ENCODE data around the gene CASKIN2. TPM values are rescaled to one million over a fixed set of nuclear protein-coding genes. Genes with fewer than 3 reads are reported as not detected.
A peak's percentile ranks its signal among the peaks of the same experiment; 100 is the strongest.
"Not testable (repeated sequence)": the region's sequence is repeated elsewhere in the genome, so short reads cannot be mapped to it uniquely, and the experiment has no call there.

Gene CASKIN2
- total RNA-seq, 4 donors from 2014 or later = 13.7 to 46.0 (median 15.6) TPM

DNA sequence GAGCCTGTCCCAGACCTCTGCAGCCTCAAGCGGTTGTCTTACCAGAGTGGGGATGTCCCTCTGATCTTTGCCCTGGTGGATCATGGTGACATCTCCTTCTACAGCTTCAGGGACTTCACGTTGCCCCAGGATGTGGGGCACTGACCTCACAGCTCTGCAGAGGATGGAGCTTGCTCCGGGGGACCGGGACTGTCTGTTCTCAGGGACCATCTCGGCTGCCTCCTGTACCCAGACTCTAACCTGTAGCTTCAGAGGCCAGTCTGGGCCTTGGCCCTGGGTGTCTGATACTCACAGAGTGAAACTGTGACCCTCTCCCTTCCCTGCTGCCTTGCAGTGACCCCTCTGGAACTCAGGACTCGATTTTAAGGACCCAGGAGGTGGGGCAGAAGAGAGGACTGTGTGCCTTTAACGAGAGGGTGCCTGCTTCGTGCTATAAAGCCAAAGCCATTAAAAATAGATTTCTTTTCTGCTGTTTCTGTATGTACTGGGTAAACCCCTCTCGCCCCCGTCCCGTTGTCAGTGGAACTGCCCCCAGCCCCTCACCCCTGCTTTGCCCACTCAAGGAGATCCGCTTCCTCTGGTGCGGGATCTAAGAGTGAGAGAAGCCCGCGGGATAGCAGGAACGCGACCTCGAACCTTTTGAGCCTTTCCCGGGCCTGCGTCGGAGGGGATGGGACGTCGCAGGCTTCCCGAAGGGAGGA lies 9.1 kb upstream of the CASKIN2 start:
- Histone ChIP-seq H3K27me3 (no peaks in the 10 kb centered on the region), H3K27ac (peak overlapping the region in 3 of 4 donors; percentile 70 to 82 (median 79)), H3K9me3 (no peaks in the 10 kb centered on the region), H3K36me3 (peaks cover 0 to 29% of the 10 kb centered on the region in 2 donors), H3K4me3 (peak overlapping the region; percentile 54 to 76), H3K4me1 (peaks cover 0 to 26% (median 7%) of the 10 kb centered on the region in 3 donors)
- TF ChIP-seq, protein P1, sequence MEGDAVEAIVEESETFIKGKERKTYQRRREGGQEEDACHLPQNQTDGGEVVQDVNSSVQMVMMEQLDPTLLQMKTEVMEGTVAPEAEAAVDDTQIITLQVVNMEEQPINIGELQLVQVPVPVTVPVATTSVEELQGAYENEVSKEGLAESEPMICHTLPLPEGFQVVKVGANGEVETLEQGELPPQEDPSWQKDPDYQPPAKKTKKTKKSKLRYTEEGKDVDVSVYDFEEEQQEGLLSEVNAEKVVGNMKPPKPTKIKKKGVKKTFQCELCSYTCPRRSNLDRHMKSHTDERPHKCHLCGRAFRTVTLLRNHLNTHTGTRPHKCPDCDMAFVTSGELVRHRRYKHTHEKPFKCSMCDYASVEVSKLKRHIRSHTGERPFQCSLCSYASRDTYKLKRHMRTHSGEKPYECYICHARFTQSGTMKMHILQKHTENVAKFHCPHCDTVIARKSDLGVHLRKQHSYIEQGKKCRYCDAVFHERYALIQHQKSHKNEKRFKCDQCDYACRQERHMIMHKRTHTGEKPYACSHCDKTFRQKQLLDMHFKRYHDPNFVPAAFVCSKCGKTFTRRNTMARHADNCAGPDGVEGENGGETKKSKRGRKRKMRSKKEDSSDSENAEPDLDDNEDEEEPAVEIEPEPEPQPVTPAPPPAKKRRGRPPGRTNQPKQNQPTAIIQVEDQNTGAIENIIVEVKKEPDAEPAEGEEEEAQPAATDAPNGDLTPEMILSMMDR (IDR thresholded peaks at IDR 0.05) = no peak
- TF ChIP-seq POLR2AphosphoS5 (IDR thresholded peaks at IDR 0.05) (no peak), EP300 (IDR thresholded peaks at IDR 0.05) (no peak), POLR2A (IDR thresholded peaks at IDR 0.05) (no peak)
- no peak for ATAC-seq
- 0 to 21% methylated on average over 2 to 3 of the region's 24 CpGs for WGBS, 2 donors (ENCODE audit: low coverage in 1 of 2)

DNA sequence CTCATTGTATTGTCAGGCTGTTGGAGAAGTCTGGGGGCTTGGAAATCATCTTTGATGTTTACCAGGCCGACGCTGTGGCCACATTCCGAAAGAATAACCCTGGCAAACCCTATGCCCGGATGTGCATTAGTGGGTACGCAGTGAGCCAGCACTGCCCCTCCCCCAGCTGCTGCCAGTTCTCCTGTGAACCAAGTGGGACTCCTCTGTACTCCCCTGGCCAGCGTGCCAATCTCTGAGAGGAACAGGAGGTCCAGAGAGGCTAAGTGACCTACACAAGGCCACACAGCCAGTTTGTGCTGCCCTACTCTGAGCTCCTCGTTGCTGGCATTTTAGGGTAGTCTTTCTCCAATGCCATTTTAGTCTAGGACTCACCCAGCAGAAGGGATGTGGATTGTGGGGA lies 8.3 kb upstream of the CASKIN2 start:
- 89% methylated on average over 6 of the region's 7 CpGs; no CpG with 5 or more reads in 1 of the 2 donors for WGBS, 2 donors (ENCODE audit: low coverage in 1 of 2)
- TF ChIP-seq, protein P1 (IDR thresholded peaks at IDR 0.05) = no peak
- no peak for TF ChIP-seq POLR2AphosphoS5 (IDR thresholded peaks at IDR 0.05)

DNA sequence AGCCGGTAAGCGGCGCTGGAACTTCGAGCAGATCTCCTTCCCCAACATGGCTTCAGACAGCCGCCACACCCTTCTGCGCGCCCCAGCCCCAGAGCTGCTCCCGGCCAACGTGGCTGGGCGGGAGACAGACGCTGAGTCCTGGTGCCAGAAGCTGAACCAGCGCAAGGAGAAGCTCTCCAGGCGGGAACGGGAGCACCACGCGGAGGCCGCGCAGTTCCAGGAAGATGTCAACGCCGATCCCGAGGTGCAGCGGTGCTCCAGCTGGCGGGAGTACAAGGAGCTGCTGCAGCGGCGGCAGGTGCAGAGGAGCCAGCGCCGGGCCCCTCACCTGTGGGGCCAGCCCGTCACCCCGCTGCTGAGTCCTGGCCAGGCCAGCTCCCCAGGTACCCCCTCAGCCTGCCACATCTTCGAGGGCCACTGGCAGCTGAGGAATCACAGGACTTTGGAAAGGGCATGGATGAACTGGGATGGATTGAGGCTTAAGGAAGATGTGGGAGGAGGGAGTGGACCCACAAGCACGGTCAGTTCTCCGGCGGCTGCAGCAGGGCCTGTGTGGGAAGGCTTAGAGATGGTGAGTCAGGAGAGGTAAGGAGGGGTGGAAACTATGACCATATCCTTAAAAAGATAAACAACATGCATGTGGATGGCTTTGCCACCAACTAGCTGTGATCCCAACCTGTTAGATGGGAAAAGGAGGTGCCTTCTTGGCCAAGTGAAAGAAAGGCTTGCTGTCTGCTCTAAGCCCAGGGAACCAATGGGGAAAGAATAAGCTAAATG lies 6.8 kb upstream of the CASKIN2 start:
- Histone ChIP-seq H3K27me3 (no peaks in the 10 kb centered on the region), H3K27ac (no peak overlapping the region), H3K36me3 (peaks cover 0 to 36% of the 10 kb centered on the region in 2 donors), H3K4me1 (peaks cover 0 to 39% (median 13%) of the 10 kb centered on the region in 3 donors), H3K4me3 (no peak overlapping the region), H3K9me3 (no peaks in the 10 kb centered on the region)
- TF ChIP-seq, protein P1 (IDR thresholded peaks at IDR 0.05) = no peak
- TF ChIP-seq POLR2A (IDR thresholded peaks at IDR 0.05) (no peak), EP300 (IDR thresholded peaks at IDR 0.05) (no peak), POLR2AphosphoS5 (IDR thresholded peaks at IDR 0.05) (no peak)
- ATAC-seq = no peak
- 63% methylated on average over 3 of the region's 33 CpGs; no CpG with 5 or more reads in 1 of the 2 donors for WGBS, 2 donors (ENCODE audit: low coverage in 1 of 2)

More for the DNA sequence above, 8.3 kb upstream of the CASKIN2 start:
- H3K27ac ChIP-seq = no peak overlapping the region
- no peak overlapping the region for H3K4me3 ChIP-seq
- H3K9me3 ChIP-seq = no peaks in the 10 kb centered on the region
- H3K36me3 ChIP-seq = peaks cover 0 to 36% of the 10 kb centered on the region in 2 donors
- H3K27me3 ChIP-seq = no peaks in the 10 kb centered on the region
- ATAC-seq = no peak
- peaks cover 0 to 26% (median 7%) of the 10 kb centered on the region in 3 donors for H3K4me1 ChIP-seq

DNA sequence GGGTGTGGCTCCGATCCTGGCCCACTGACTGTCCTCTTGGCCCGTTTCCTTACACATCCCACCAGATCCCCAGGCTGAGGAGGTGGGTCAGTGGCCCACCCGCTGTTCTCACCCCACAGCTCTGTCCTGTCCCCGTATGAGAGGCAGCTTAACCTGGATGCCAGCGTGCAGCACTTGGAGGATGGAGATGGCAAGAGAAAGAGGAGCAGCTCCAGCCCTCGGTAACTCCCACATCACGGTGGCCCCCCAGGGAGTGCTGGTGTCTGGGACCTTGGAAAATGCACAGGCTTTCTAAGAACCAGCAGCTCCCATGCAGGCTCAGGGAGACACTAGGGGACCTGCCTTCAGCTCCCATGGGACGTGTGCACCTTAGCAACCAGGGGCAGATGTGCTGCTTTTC lies 6.0 kb upstream of the CASKIN2 start:
- Histone ChIP-seq H3K4me3 (no peak overlapping the region), H3K36me3 (peaks cover 0 to 36% of the 10 kb centered on the region in 2 donors), H3K27ac (no peak overlapping the region), H3K9me3 (no peaks in the 10 kb centered on the region), H3K27me3 (no peaks in the 10 kb centered on the region), H3K4me1 (peaks cover 0 to 39% (median 13%) of the 10 kb centered on the region in 3 donors)
- 80% methylated on average over 1 of the region's 8 CpGs; no CpG with 5 or more reads in 1 of the 2 donors for WGBS, 2 donors (ENCODE audit: low coverage in 1 of 2)
- no peak for ATAC-seq
- no peak for TF ChIP-seq POLR2A (IDR thresholded peaks at IDR 0.05)
- TF ChIP-seq, protein P1 (IDR thresholded peaks at IDR 0.05) = no peak
- TF ChIP-seq POLR2AphosphoS5 (IDR thresholded peaks at IDR 0.05) = no peak
- no peak for TF ChIP-seq EP300 (IDR thresholded peaks at IDR 0.05)

DNA sequence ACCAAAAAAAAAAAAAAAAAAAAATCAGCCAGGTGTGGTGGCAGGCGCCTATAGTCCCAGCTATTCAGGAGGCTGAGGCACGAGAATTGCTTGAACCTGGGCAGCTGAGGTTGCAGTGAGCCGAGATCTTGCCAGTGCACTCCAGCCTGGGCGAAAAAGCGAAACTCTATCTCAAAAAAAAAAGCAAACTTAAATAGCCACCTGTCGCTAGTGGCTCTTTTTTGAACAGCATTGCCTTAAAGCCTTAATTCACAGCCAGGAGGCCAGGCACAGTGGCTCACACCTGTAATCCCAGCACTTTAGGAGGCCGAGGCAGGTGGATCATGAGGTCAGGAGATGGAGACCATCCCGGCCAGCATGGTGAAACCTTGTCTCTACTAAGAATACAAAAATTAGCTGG lies 5.1 kb upstream of the CASKIN2 start:
- Histone ChIP-seq H3K4me1 (peaks cover 0 to 36% (median 9%) of the 10 kb centered on the region in 3 donors), H3K36me3 (peaks cover 0 to 36% of the 10 kb centered on the region in 2 donors)
- H3K27me3 ChIP-seq, H3K4me3 ChIP-seq, H3K27ac ChIP-seq, ATAC-seq, H3K9me3 ChIP-seq: not testable (repeated sequence)
- WGBS, 2 donors (ENCODE audit: low coverage in 1 of 2) = 98% methylated on average over 7 of the region's 8 CpGs; no CpG with 5 or more reads in 1 of the 2 donors
